ENCODE data around the gene PSMD12. TPM values are rescaled to one million over a fixed set of nuclear protein-coding genes. Genes with fewer than 3 reads are reported as not detected.
"Not testable (repeated sequence)": the region's sequence is repeated elsewhere in the genome, so short reads cannot be mapped to it uniquely, and the experiment has no call there.

Gene PSMD12
- total and polyA plus RNA-seq, 2 donors (not counting 3 experiments of a cell fraction or from before 2014, with no cell fraction given) = 14.1 to 73.0 TPM

GRCh38 chr17:67310406-67310805, 56.0 kb downstream of the PSMD12 start:
- BruUV-seq (replicated peaks) = no TSS peak

GRCh38 chr17:67305446-67306235, 60.7 kb downstream of the PSMD12 start:
- H3K36me3 ChIP-seq (ENCODE audit: control insufficient read depth in 2 of 2, extremely low read depth in 1 of 2, insufficient read depth in 2 of 2, low read length in 2 of 2); H3K4me3 ChIP-seq (replicated peaks in 1 of 3; ENCODE audit: insufficient read depth in 1 of 3, low read depth in 1 of 3, low read length in 3 of 3); dilution Hi-C loops (cut with MboI; ENCODE audit: extremely low pct_ligation_motif_present, low sequenced_read_pairs); H2AFZ ChIP-seq (ENCODE audit: low read depth, low read length); H3K9me3 ChIP-seq (replicated peaks; ENCODE audit: control insufficient read depth, insufficient read depth, low read length); intact Hi-C loops (cut with micrococcal nuclease); BruUV-seq (replicated peaks); H3K79me2 ChIP-seq (ENCODE audit: control insufficient read depth, insufficient read depth, low read length); H3K4me2 ChIP-seq (ENCODE audit: insufficient read depth, low read length); POLR2A ChIA-PET; H3K27me3 ChIP-seq (ENCODE audit: control insufficient read depth in 2 of 2, insufficient read depth in 2 of 2, low read length in 2 of 2); H3K9ac ChIP-seq (replicated peaks; ENCODE audit: extremely low read depth, insufficient read depth, low read length); H3K4me1 ChIP-seq (ENCODE audit: control insufficient read depth, extremely low read depth, insufficient read depth, low read length); H4K20me1 ChIP-seq (replicated peaks; ENCODE audit: control insufficient read depth, extremely low read depth, insufficient read depth, low read length); DNase-seq (ENCODE audit: low read depth, low spot score); H3K9me1 ChIP-seq (replicated peaks; ENCODE audit: control insufficient read depth, extremely low read depth, insufficient read depth, low read length); H3K27ac ChIP-seq (ENCODE audit: insufficient read depth, low read depth, low read length); FAIRE-seq: not testable (repeated sequence)
- CTCF ChIA-PET = interaction anchor here (1.1 to 1.6 kb wide), 3 partner anchors 17 to 84 kb away, joined by 3 to 4 read pairs (median 3); no protein-coding TSS in a partner anchor

More at GRCh38 chr17:67310406-67310805, 56.0 kb downstream of the PSMD12 start:
- TF ChIP-seq FOS (IDR thresholded peaks at IDR 0.05; ENCODE audit: borderline replicate concordance, insufficient read depth, low read length) (no peak), JUN (IDR thresholded peaks at IDR 0.05; ENCODE audit: borderline replicate concordance, insufficient read depth, insufficient read length, low read depth) (no peak), MAX (IDR thresholded peaks at IDR 0.05; ENCODE audit: insufficient read depth, insufficient read length) (no peak), MYC (IDR thresholded peaks at IDR 0.05; ENCODE audit: low read depth, low read length) (no peak), GATA2 (IDR thresholded peaks at IDR 0.05; ENCODE audit: insufficient read depth, insufficient read length, low read depth, low read length) (no peak), POLR2A (IDR thresholded peaks at IDR 0.05; ENCODE audit: low read depth, low read length) (no peak), CTCF (IDR thresholded peaks at IDR 0.05; ENCODE audit: extremely low read depth in 1 of 2, insufficient read depth in 1 of 2, low read depth in 1 of 2, low read length in 2 of 2) (no peak), EZH2 (IDR thresholded peaks at IDR 0.05; ENCODE audit: borderline replicate concordance, low read depth, low read length, severe bottlenecking) (no peak), POLR2AphosphoS5 (IDR thresholded peaks at IDR 0.05; ENCODE audit: insufficient read depth, low read depth, low read length) (no peak)
- DNase-seq (ENCODE audit: low read depth, low spot score) (no peak), FAIRE-seq (no peak)
- Histone ChIP-seq H2AFZ (ENCODE audit: low read depth, low read length) (no peak overlapping the region), H3K9me3 (replicated peaks; ENCODE audit: control insufficient read depth, insufficient read depth, low read length) (no peaks in the 10 kb centered on the region), H3K79me2 (ENCODE audit: control insufficient read depth, insufficient read depth, low read length) (no peaks in the 10 kb centered on the region), H3K9ac (replicated peaks; ENCODE audit: extremely low read depth, insufficient read depth, low read length) (no peak overlapping the region), H3K4me2 (ENCODE audit: insufficient read depth, low read length) (no peak overlapping the region), H3K36me3 (ENCODE audit: control insufficient read depth in 2 of 2, extremely low read depth in 1 of 2, insufficient read depth in 2 of 2, low read length in 2 of 2) (no peaks in the 10 kb centered on the region), H3K27ac (ENCODE audit: insufficient read depth, low read depth, low read length) (no peak overlapping the region), H3K9me1 (replicated peaks; ENCODE audit: control insufficient read depth, extremely low read depth, insufficient read depth, low read length) (no peaks in the 10 kb centered on the region), H3K4me3 (replicated peaks in 1 of 3; ENCODE audit: insufficient read depth in 1 of 3, low read depth in 1 of 3, low read length in 3 of 3) (no peak overlapping the region), H3K4me1 (ENCODE audit: control insufficient read depth, extremely low read depth, insufficient read depth, low read length) (peaks cover 5% of the 10 kb centered on the region), H4K20me1 (replicated peaks; ENCODE audit: control insufficient read depth, extremely low read depth, insufficient read depth, low read length) (no peaks in the 10 kb centered on the region), H3K27me3 (ENCODE audit: control insufficient read depth in 2 of 2, insufficient read depth in 2 of 2, low read length in 2 of 2) (no peaks in the 10 kb centered on the region)
- intact Hi-C loops (cut with micrococcal nuclease) = no loop called here
- CTCF ChIA-PET = interaction anchor here (0.6 to 1.8 kb wide), 3 partner anchors 8 to 158 kb away, joined by 3 to 5 read pairs (median 3); no protein-coding TSS in a partner anchor
- POLR2A ChIA-PET = no interaction called here
- dilution Hi-C loops (cut with MboI; ENCODE audit: extremely low pct_ligation_motif_present, low sequenced_read_pairs) = no loop called here
